ENCODE data around the gene MAPKAP1.

Gene MAPKAP1

GRCh38 chr9:125652759-125653158, 54.2 kb downstream of the MAPKAP1 start:
- Histone ChIP-seq H3K79me2 (ENCODE audit: insufficient read depth, low read length) (peaks cover 9% of the 10 kb centered on the region), H3K4me1 (ENCODE audit: insufficient read depth, low read length) (no peaks in the 10 kb centered on the region), H3K27me3 (ENCODE audit: insufficient read depth, low read length, poor library complexity) (no peaks in the 10 kb centered on the region), H3K9me3 (ENCODE audit: insufficient read depth, low read length, severe bottlenecking) (no peaks in the 10 kb centered on the region), H3K4me2 (ENCODE audit: insufficient read depth, low read length) (no peak overlapping the region), H2AFZ (ENCODE audit: low read depth, low read length) (no peak overlapping the region), H3K4me3 (ENCODE audit: low read depth in 1 of 2, low read length in 2 of 2) (no peak overlapping the region), H3K36me3 (ENCODE audit: insufficient read depth, low read length) (peaks cover 17% of the 10 kb centered on the region; the same call in 1 of the 2 replicates), H3K27ac (ENCODE audit: low read length) (no peak overlapping the region), H4K20me1 (ENCODE audit: insufficient read depth, low read length) (peaks cover 9% of the 10 kb centered on the region), H3K9ac (ENCODE audit: low read depth, low read length) (no peak overlapping the region)
- DNase-seq (no peak), ATAC-seq (ENCODE audit: insufficient read depth, low read depth) (no peak)
- TF ChIP-seq CTCF (IDR thresholded peaks at IDR 0.05; ENCODE audit: borderline replicate concordance, extremely low read depth, low read length, poor library complexity, severe bottlenecking) (no peak), EZH2 (IDR thresholded peaks at IDR 0.05; ENCODE audit: borderline replicate concordance, low read depth, low read length, severe bottlenecking) (no peak)

GRCh38 chr9:125652233-125652594, 54.8 kb downstream of the MAPKAP1 start:
- Histone ChIP-seq H3K4me3 (ENCODE audit: low read depth in 1 of 2, low read length in 2 of 2) (no peak overlapping the region), H3K27me3 (ENCODE audit: insufficient read depth, low read length, poor library complexity) (no peaks in the 10 kb centered on the region), H3K9ac (ENCODE audit: low read depth, low read length) (no peak overlapping the region), H2AFZ (ENCODE audit: low read depth, low read length) (no peak overlapping the region), H3K4me2 (ENCODE audit: insufficient read depth, low read length) (no peak overlapping the region), H3K27ac (ENCODE audit: low read length) (no peak overlapping the region), H3K36me3 (ENCODE audit: insufficient read depth, low read length) (peaks cover 13% of the 10 kb centered on the region; the same call in 1 of the 2 replicates), H3K4me1 (ENCODE audit: insufficient read depth, low read length) (no peaks in the 10 kb centered on the region; the same call in 1 of the 2 replicates), H4K20me1 (ENCODE audit: insufficient read depth, low read length) (peaks cover 9% of the 10 kb centered on the region), H3K79me2 (ENCODE audit: insufficient read depth, low read length) (peaks cover 9% of the 10 kb centered on the region), H3K9me3 (ENCODE audit: insufficient read depth, low read length, severe bottlenecking) (no peaks in the 10 kb centered on the region)
- no peak for ATAC-seq (ENCODE audit: insufficient read depth, low read depth)
- no peak for DNase-seq
- TF ChIP-seq EZH2 (IDR thresholded peaks at IDR 0.05; ENCODE audit: borderline replicate concordance, low read depth, low read length, severe bottlenecking) (no peak), CTCF (IDR thresholded peaks at IDR 0.05; ENCODE audit: borderline replicate concordance, extremely low read depth, low read length, poor library complexity, severe bottlenecking) (no peak)

GRCh38 chr9:125651576-125652232, 55.3 kb downstream of the MAPKAP1 start:
- Histone ChIP-seq H3K79me2 (ENCODE audit: insufficient read depth, low read length) (peaks cover 9% of the 10 kb centered on the region), H3K4me1 (ENCODE audit: insufficient read depth, low read length) (peaks cover 3% of the 10 kb centered on the region; the same call in 1 of the 2 replicates), H3K27ac (ENCODE audit: low read length) (no peak overlapping the region), H3K9me3 (ENCODE audit: insufficient read depth, low read length, severe bottlenecking) (no peaks in the 10 kb centered on the region), H3K9ac (ENCODE audit: low read depth, low read length) (no peak overlapping the region), H3K4me2 (ENCODE audit: insufficient read depth, low read length) (no peak overlapping the region), H2AFZ (ENCODE audit: low read depth, low read length) (no peak overlapping the region), H3K27me3 (ENCODE audit: insufficient read depth, low read length, poor library complexity) (no peaks in the 10 kb centered on the region), H4K20me1 (ENCODE audit: insufficient read depth, low read length) (peaks cover 9% of the 10 kb centered on the region), H3K4me3 (ENCODE audit: low read depth in 1 of 2, low read length in 2 of 2) (no peak overlapping the region), H3K36me3 (ENCODE audit: insufficient read depth, low read length) (peaks cover 13% of the 10 kb centered on the region; the same call in 1 of the 2 replicates)
- no peak for ATAC-seq (ENCODE audit: insufficient read depth, low read depth)
- no peak for DNase-seq
- TF ChIP-seq EZH2 (IDR thresholded peaks at IDR 0.05; ENCODE audit: borderline replicate concordance, low read depth, low read length, severe bottlenecking) (no peak), CTCF (IDR thresholded peaks at IDR 0.05; ENCODE audit: borderline replicate concordance, extremely low read depth, low read length, poor library complexity, severe bottlenecking) (no peak)

Measured in DND-41 (cell line).